DND-41 (cell line): Measurements from ENCODE around the gene IGF2.
"Not testable (repeated sequence)": the region's sequence is repeated elsewhere in the genome, so short reads cannot be mapped to it uniquely, and the experiment has no call there.

Experiments used
- CTCF ChIP-seq: IDR thresholded peaks from 2 replicates; pipeline ENCODE4 v1.5.1; 2012; ENCODE audit warnings: borderline replicate concordance, low read length, moderate library complexity, mild to moderate bottlenecking; ENCODE audit not compliant: poor library complexity, severe bottlenecking; ENCODE audit errors: extremely low read depth
- EZH2 ChIP-seq: IDR thresholded peaks from 3 replicates; pipeline ENCODE4 v1.6.1; 2012; ENCODE audit warnings: borderline replicate concordance, low read depth, mild to moderate bottlenecking, moderate library complexity, low read length, inconsistent platforms; ENCODE audit not compliant: severe bottlenecking

- not testable (repeated sequence) for TF ChIP-seq CTCF, EZH2
Observed at GRCh38 chr11:2124736-2125484, 14.3 kb downstream of the IGF2 start.
